22Rv1 (cell line): Measurements from ENCODE around the gene SYN1.

Source experiments
- ZFX ChIP-seq: fragments of 450-650 bp; IDR thresholded peaks from 2 replicates; pipeline ENCODE4 v1.6.1; 2017; ENCODE audit warnings: antibody characterized with exemption, borderline replicate concordance
- TF ChIP-seq, protein P1 (sequence below): fragments of 450-650 bp; IDR thresholded peaks from 2 replicates; pipeline ENCODE4 v1.5.1; 2017; ENCODE audit warnings: mild to moderate bottlenecking

- TF ChIP-seq, protein P1, sequence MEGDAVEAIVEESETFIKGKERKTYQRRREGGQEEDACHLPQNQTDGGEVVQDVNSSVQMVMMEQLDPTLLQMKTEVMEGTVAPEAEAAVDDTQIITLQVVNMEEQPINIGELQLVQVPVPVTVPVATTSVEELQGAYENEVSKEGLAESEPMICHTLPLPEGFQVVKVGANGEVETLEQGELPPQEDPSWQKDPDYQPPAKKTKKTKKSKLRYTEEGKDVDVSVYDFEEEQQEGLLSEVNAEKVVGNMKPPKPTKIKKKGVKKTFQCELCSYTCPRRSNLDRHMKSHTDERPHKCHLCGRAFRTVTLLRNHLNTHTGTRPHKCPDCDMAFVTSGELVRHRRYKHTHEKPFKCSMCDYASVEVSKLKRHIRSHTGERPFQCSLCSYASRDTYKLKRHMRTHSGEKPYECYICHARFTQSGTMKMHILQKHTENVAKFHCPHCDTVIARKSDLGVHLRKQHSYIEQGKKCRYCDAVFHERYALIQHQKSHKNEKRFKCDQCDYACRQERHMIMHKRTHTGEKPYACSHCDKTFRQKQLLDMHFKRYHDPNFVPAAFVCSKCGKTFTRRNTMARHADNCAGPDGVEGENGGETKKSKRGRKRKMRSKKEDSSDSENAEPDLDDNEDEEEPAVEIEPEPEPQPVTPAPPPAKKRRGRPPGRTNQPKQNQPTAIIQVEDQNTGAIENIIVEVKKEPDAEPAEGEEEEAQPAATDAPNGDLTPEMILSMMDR, result no peak
- no peak for TF ChIP-seq ZFX
Measured at GRCh38 chrX:47571215-47571614, 48.4 kb downstream of the SYN1 start.
